ENCODE measurements around the gene SUMO3. TPM values are rescaled to one million over a fixed set of nuclear protein-coding genes. Genes with fewer than 3 reads are reported as not detected.

The SUMO3 gene
- total and polyA plus RNA-seq, 4 donors: 35.1 to 51.0 (median 40.6) TPM

- Histone ChIP-seq H3K9ac (ENCODE audit: low read depth in 1 of 2, low read length in 2 of 2) (no peak overlapping the region), H3K4me3 (ENCODE audit: low read depth in 1 of 3, low read length in 3 of 3) (no peak overlapping the region), H3K27me3 (ENCODE audit: control insufficient read depth in 4 of 4, insufficient read depth in 4 of 4, low read length in 3 of 4) (no peaks in the 10 kb centered on the region), H3K27ac (ENCODE audit: low read depth in 1 of 2, low read length in 2 of 2) (no peak overlapping the region), H3K9me3 (ENCODE audit: control insufficient read depth in 4 of 4, low read length in 3 of 4) (no peaks in the 10 kb centered on the region), H3K4me1 (ENCODE audit: control insufficient read depth in 4 of 4, insufficient read depth in 4 of 4, low read length in 3 of 4) (peaks cover 0 to 13% (median 6%) of the 10 kb centered on the region in 4 donors), H3K36me3 (ENCODE audit: control insufficient read depth in 4 of 4, insufficient read depth in 3 of 4, low read depth in 1 of 4, low read length in 3 of 4) (peaks cover 0 to 7% (median 2%) of the 10 kb centered on the region in 4 donors)
- no peak for TF ChIP-seq SP1 (IDR thresholded peaks at IDR 0.05)
- no peak for TF ChIP-seq TAF1 (conservative IDR thresholded peaks at IDR 0.05)
- no peak for TF ChIP-seq NR2F2 (IDR thresholded peaks at IDR 0.05)
- TF ChIP-seq GABPA (IDR thresholded peaks at IDR 0.05 in 1 of 2, conservative IDR thresholded peaks at IDR 0.05 in 1 of 2): no peak
- no peak for TF ChIP-seq RAD21 (IDR thresholded peaks at IDR 0.05)
- no peak for TF ChIP-seq FOXA2 (IDR thresholded peaks at IDR 0.05)
- no peak for TF ChIP-seq CTCF (IDR thresholded peaks at IDR 0.05; ENCODE audit: low read depth, low read length, missing input control)
- no peak for TF ChIP-seq RXRA (IDR thresholded peaks at IDR 0.05)
- TF ChIP-seq FOXA1 (IDR thresholded peaks at IDR 0.05): no peak
- no peak for TF ChIP-seq ZBTB33 (IDR thresholded peaks at IDR 0.05)
- no peak for TF ChIP-seq MAX (IDR thresholded peaks at IDR 0.05)
- TF ChIP-seq EGR1 (IDR thresholded peaks at IDR 0.05; ENCODE audit: low read depth in 2 of 2): no peak
- DNase-seq (ENCODE audit: low spot score): no peak
- WGBS: over 99% methylated on average over 6 of the region's 6 CpGs
These were observed 33.1 kb downstream of the SUMO3 start for GRCh38 chr21:44784810-44785209.

GRCh38 chr21:44783020-44783696, 34.7 kb downstream of the SUMO3 start:
- TF ChIP-seq REST (IDR thresholded peaks at IDR 0.05) (no peak), CTCF (IDR thresholded peaks at IDR 0.05; ENCODE audit: low read depth, low read length, missing input control) (no peak), GABPA (IDR thresholded peaks at IDR 0.05 in 1 of 2, conservative IDR thresholded peaks at IDR 0.05 in 1 of 2) (no peak), ZBTB33 (IDR thresholded peaks at IDR 0.05) (no peak)
- Histone ChIP-seq H3K27ac (ENCODE audit: low read depth in 1 of 2, low read length in 2 of 2) (no peak overlapping the region), H3K9ac (ENCODE audit: low read depth in 1 of 2, low read length in 2 of 2) (no peak overlapping the region), H3K4me3 (ENCODE audit: low read depth in 1 of 3, low read length in 3 of 3) (no peak overlapping the region), H3K36me3 (ENCODE audit: control insufficient read depth in 4 of 4, insufficient read depth in 3 of 4, low read depth in 1 of 4, low read length in 3 of 4) (peaks cover 0 to 7% (median 2%) of the 10 kb centered on the region in 4 donors), H3K27me3 (ENCODE audit: control insufficient read depth in 4 of 4, insufficient read depth in 4 of 4, low read length in 3 of 4) (no peaks in the 10 kb centered on the region), H3K4me1 (ENCODE audit: control insufficient read depth in 4 of 4, insufficient read depth in 4 of 4, low read length in 3 of 4) (peaks cover 9 to 16% (median 13%) of the 10 kb centered on the region in 4 donors), H3K9me3 (ENCODE audit: control insufficient read depth in 4 of 4, low read length in 3 of 4) (no peaks in the 10 kb centered on the region)
- no peak for DNase-seq (ENCODE audit: low spot score)
- 86% methylated on average over 5 of the region's 5 CpGs for WGBS
